HEK293 (cell line): ENCODE data around the gene GMPR2.

Source experiments
- CTCF ChIA-PET: fragments of 350-600 bp; formaldehyde crosslinking; extraction: SDS; loops from one replicate; lab custom pipeline; 2021; ENCODE audit warnings: antibody characterized with exemption; lab: Yijun Ruan, JAX
- POLR2A ChIA-PET: fragments of 300-600 bp; formaldehyde crosslinking; extraction: SDS; loops from one replicate; lab custom pipeline; 2020; ENCODE audit warnings: antibody characterized with exemption, inconsistent platforms; lab: Yijun Ruan, JAX
- H3K27ac ChIP-seq: fragments of 200-500 bp; sonication (Bioruptor generic); 2 replicates; pipeline ENCODE4 v1.5.1; 2014; ENCODE audit warnings: low read depth, low read length, control low read depth, inconsistent platforms; ENCODE audit errors: extremely low read depth
- H3K36me3 ChIP-seq, 2 experiments: fragments of 200-500 bp in 1 of 2; sonication (Bioruptor generic) in 1 of 2; 1 replicate in 1 of 2; 2 replicates in 1 of 2; pipeline ENCODE4 v1.5.1; 2014 to 2017; ENCODE audit warnings: inconsistent platforms in 2 of 2, low read length in 2 of 2; ENCODE audit not compliant: control insufficient read depth in 2 of 2, insufficient read depth in 1 of 2
- H3K4me1 ChIP-seq: fragments of 200-500 bp; sonication (Bioruptor generic); 2 replicates; pipeline ENCODE4 v1.5.1; 2014; ENCODE audit warnings: mild to moderate bottlenecking, low read length, inconsistent platforms; ENCODE audit not compliant: control insufficient read depth, insufficient read depth
- H3K4me3 ChIP-seq: 2 replicates; pipeline ENCODE4 v1.5.1; 2011; ENCODE audit warnings: low read depth, mild to moderate bottlenecking, control low read depth, low read length, moderate library complexity
- H3K9me3 ChIP-seq: fragments of 200-500 bp; sonication (Bioruptor generic); 2 replicates; pipeline ENCODE4 v1.5.1; 2014; ENCODE audit warnings: low read depth, low read length, inconsistent platforms; ENCODE audit not compliant: control insufficient read depth, insufficient read depth
- BCL11B ChIP-seq: fragments of 450-650 bp; formaldehyde crosslinking; IDR thresholded peaks from 2 replicates; pipeline ENCODE4 v1.5.1; 2016; ENCODE audit warnings: low read depth, missing biosample characterization, missing genetic modification characterization
- ELK4 ChIP-seq: IDR thresholded peaks from 2 replicates; pipeline ENCODE4 v1.6.1; 2011; ENCODE audit warnings: mild to moderate bottlenecking, low read depth, low read length, borderline replicate concordance
- FEZF1 ChIP-seq: fragments of 450-650 bp; formaldehyde crosslinking; IDR thresholded peaks from 2 replicates; pipeline ENCODE4 v1.5.1; 2016; ENCODE audit warnings: missing biosample characterization, missing genetic modification characterization
- GFI1B ChIP-seq: fragments of 450-650 bp; formaldehyde crosslinking; IDR thresholded peaks from 2 replicates; pipeline ENCODE4 v1.5.1; 2016; ENCODE audit warnings: missing biosample characterization, missing genetic modification characterization
- KLF1 ChIP-seq: fragments of 450-650 bp; formaldehyde crosslinking; IDR thresholded peaks from 2 replicates; pipeline ENCODE4 v1.5.1; 2016; ENCODE audit warnings: missing biosample characterization, missing genetic modification characterization
- KLF17 ChIP-seq: fragments of 450-650 bp; formaldehyde crosslinking; IDR thresholded peaks from 2 replicates; pipeline ENCODE4 v1.5.1; 2016; ENCODE audit warnings: missing biosample characterization, missing genetic modification characterization
- KLF8 ChIP-seq: fragments of 450-650 bp; formaldehyde crosslinking; IDR thresholded peaks from 2 replicates; pipeline ENCODE4 v1.5.1; 2016; ENCODE audit warnings: missing biosample characterization, missing genetic modification characterization
- OSR2 ChIP-seq: fragments of 450-650 bp; formaldehyde crosslinking; IDR thresholded peaks from 2 replicates; pipeline ENCODE4 v1.5.1; 2016; ENCODE audit warnings: missing biosample characterization, missing genetic modification characterization
- PRDM6 ChIP-seq: fragments of 450-650 bp; formaldehyde crosslinking; IDR thresholded peaks from 2 replicates; pipeline ENCODE4 v1.5.1; 2017; ENCODE audit warnings: missing biosample characterization, missing genetic modification characterization
- SP7 ChIP-seq: fragments of 450-650 bp; formaldehyde crosslinking; IDR thresholded peaks from 2 replicates; pipeline ENCODE4 v1.5.1; 2016; ENCODE audit warnings: missing biosample characterization, missing genetic modification characterization
- ZBTB1 ChIP-seq: fragments of 450-650 bp; formaldehyde crosslinking; IDR thresholded peaks from 2 replicates; pipeline ENCODE4 v1.5.1; 2016; ENCODE audit warnings: missing biosample characterization, missing genetic modification characterization
- ZBTB48 ChIP-seq: fragments of 450-650 bp; formaldehyde crosslinking; IDR thresholded peaks from 2 replicates; pipeline ENCODE4 v1.5.1; 2016; ENCODE audit warnings: missing biosample characterization, missing genetic modification characterization
- ZFP41 ChIP-seq: fragments of 450-650 bp; formaldehyde crosslinking; IDR thresholded peaks from 2 replicates; pipeline ENCODE4 v1.5.1; 2016; ENCODE audit warnings: missing biosample characterization, missing genetic modification characterization, borderline replicate concordance
- ZIC2 ChIP-seq: fragments of 450-650 bp; formaldehyde crosslinking; IDR thresholded peaks from 2 replicates; pipeline ENCODE4 v1.5.1; 2016; ENCODE audit warnings: missing biosample characterization, missing genetic modification characterization
- ZNF112 ChIP-seq: fragments of 450-650 bp; formaldehyde crosslinking; IDR thresholded peaks from 2 replicates; pipeline ENCODE4 v1.5.0; 2017; ENCODE audit warnings: missing biosample characterization, missing genetic modification characterization
- ZNF132 ChIP-seq: fragments of 450-650 bp; formaldehyde crosslinking; IDR thresholded peaks from 2 replicates; pipeline ENCODE4 v1.5.1; 2017; ENCODE audit warnings: missing biosample characterization, missing genetic modification characterization, borderline replicate concordance
- ZNF148 ChIP-seq: fragments of 450-650 bp; formaldehyde crosslinking; IDR thresholded peaks from 2 replicates; pipeline ENCODE4 v1.5.0; 2017; ENCODE audit warnings: missing biosample characterization, missing genetic modification characterization, borderline replicate concordance
- ZNF157 ChIP-seq: fragments of 450-650 bp; formaldehyde crosslinking; IDR thresholded peaks from 2 replicates; pipeline ENCODE4 v1.5.1; 2016; ENCODE audit warnings: missing biosample characterization, missing genetic modification characterization
- ZNF19 ChIP-seq: fragments of 450-650 bp; formaldehyde crosslinking; IDR thresholded peaks from 2 replicates; pipeline ENCODE4; 2016; ENCODE audit warnings: missing biosample characterization, missing genetic modification characterization, low read depth
- ZNF433 ChIP-seq: fragments of 450-650 bp; formaldehyde crosslinking; IDR thresholded peaks from 2 replicates; pipeline ENCODE4 v1.5.1; 2016; ENCODE audit warnings: missing biosample characterization, missing genetic modification characterization, low read depth
- ZNF48 ChIP-seq: fragments of 450-650 bp; formaldehyde crosslinking; IDR thresholded peaks from 2 replicates; pipeline ENCODE4 v1.5.1; 2016; ENCODE audit warnings: missing biosample characterization, missing genetic modification characterization
- ZNF555 ChIP-seq: fragments of 450-650 bp; formaldehyde crosslinking; conservative IDR thresholded peaks from 2 replicates; pipeline ENCODE4 v1.5.1; 2017; ENCODE audit warnings: missing biosample characterization, mild to moderate bottlenecking, missing genetic modification characterization, inconsistent platforms
- ZNF692 ChIP-seq: fragments of 450-650 bp; formaldehyde crosslinking; IDR thresholded peaks from 2 replicates; pipeline ENCODE4 v1.5.1; 2016; ENCODE audit warnings: missing biosample characterization, missing genetic modification characterization

Gene GMPR2

GRCh38 chr14:24267516-24267915 is 34.8 kb downstream of the GMPR2 start:
- Histone ChIP-seq H3K9me3 (no peaks in the 10 kb centered on the region), H3K4me3 (no peak overlapping the region), H3K36me3 (peaks cover 0 to 39% of the 10 kb centered on the region in 2 experiments; a peak in 1 of 3 replicates), H3K4me1 (peaks cover 3% of the 10 kb centered on the region; the same call in 1 of the 2 replicates), H3K27ac (no peak overlapping the region)
- ChIA-PET CTCF (no interaction called here), POLR2A (interaction anchor here (0.6 kb wide), 1 partner anchor 37 kb away, joined by 4 read pairs; no protein-coding TSS in a partner anchor)
- TF ChIP-seq ZNF112 (tag by site-specific recombination), result no peak
- TF ChIP-seq ZIC2, result no peak
- TF ChIP-seq PRDM6 (tag by site-specific recombination), result no peak
- TF ChIP-seq BCL11B, result no peak
- no peak for TF ChIP-seq KLF1 (tag by site-specific recombination)
- no peak for TF ChIP-seq ZBTB1 (tag by site-specific recombination)
- TF ChIP-seq ZNF132 (tag by site-specific recombination), result no peak
- TF ChIP-seq ELK4, result no peak
- no peak for TF ChIP-seq ZNF692
- no peak for TF ChIP-seq ZNF48 (tag by site-specific recombination)
- no peak for TF ChIP-seq GFI1B (tag by site-specific recombination)
- no peak for TF ChIP-seq ZFP41
- TF ChIP-seq KLF8 (tag by site-specific recombination), result no peak
- TF ChIP-seq OSR2 (tag by site-specific recombination), result no peak
- no peak for TF ChIP-seq FEZF1
- TF ChIP-seq SP7 (tag by site-specific recombination), result no peak
- TF ChIP-seq KLF17 (tag by site-specific recombination), result no peak

- TF ChIP-seq ZNF433 (no peak), ZNF19 (tag by site-specific recombination) (no peak), KLF17 (tag by site-specific recombination) (no peak), ZNF555 (tag by site-specific recombination) (no peak), ZBTB48 (tag by site-specific recombination) (no peak), ZNF148 (tag by site-specific recombination) (no peak), ZNF157 (no peak)
- TF ChIP-seq, all 188 proteins: peak for 0
- ChIA-PET POLR2A (no interaction called here), CTCF (interaction anchor here (0.9 kb wide), 1 partner anchor 29 kb away, joined by 3 read pairs; no protein-coding TSS in a partner anchor)
- Histone ChIP-seq H3K4me3 (no peak overlapping the region), H3K27ac (no peak overlapping the region), H3K4me1 (peaks cover 3% of the 10 kb centered on the region; the same call in 1 of the 2 replicates), H3K9me3 (no peaks in the 10 kb centered on the region), H3K36me3 (peaks cover 0 to 39% of the 10 kb centered on the region in 2 experiments; a peak in 1 of 3 replicates)
Measured at GRCh38 chr14:24268225-24268624, 35.5 kb downstream of the GMPR2 start.
